ENCODE results near the gene SLC25A22.

GRCh38 chr11:820655-821511 lies 22.8 kb upstream of the SLC25A22 start:
- TF ChIP-seq, protein P1, sequence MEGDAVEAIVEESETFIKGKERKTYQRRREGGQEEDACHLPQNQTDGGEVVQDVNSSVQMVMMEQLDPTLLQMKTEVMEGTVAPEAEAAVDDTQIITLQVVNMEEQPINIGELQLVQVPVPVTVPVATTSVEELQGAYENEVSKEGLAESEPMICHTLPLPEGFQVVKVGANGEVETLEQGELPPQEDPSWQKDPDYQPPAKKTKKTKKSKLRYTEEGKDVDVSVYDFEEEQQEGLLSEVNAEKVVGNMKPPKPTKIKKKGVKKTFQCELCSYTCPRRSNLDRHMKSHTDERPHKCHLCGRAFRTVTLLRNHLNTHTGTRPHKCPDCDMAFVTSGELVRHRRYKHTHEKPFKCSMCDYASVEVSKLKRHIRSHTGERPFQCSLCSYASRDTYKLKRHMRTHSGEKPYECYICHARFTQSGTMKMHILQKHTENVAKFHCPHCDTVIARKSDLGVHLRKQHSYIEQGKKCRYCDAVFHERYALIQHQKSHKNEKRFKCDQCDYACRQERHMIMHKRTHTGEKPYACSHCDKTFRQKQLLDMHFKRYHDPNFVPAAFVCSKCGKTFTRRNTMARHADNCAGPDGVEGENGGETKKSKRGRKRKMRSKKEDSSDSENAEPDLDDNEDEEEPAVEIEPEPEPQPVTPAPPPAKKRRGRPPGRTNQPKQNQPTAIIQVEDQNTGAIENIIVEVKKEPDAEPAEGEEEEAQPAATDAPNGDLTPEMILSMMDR (IDR thresholded peaks at IDR 0.05; ENCODE audit: insufficient read depth, low read length), result no peak
- no peak for TF ChIP-seq SPI1 (IDR thresholded peaks at IDR 0.05; ENCODE audit: borderline replicate concordance, low read depth)
- TF ChIP-seq, protein P2, sequence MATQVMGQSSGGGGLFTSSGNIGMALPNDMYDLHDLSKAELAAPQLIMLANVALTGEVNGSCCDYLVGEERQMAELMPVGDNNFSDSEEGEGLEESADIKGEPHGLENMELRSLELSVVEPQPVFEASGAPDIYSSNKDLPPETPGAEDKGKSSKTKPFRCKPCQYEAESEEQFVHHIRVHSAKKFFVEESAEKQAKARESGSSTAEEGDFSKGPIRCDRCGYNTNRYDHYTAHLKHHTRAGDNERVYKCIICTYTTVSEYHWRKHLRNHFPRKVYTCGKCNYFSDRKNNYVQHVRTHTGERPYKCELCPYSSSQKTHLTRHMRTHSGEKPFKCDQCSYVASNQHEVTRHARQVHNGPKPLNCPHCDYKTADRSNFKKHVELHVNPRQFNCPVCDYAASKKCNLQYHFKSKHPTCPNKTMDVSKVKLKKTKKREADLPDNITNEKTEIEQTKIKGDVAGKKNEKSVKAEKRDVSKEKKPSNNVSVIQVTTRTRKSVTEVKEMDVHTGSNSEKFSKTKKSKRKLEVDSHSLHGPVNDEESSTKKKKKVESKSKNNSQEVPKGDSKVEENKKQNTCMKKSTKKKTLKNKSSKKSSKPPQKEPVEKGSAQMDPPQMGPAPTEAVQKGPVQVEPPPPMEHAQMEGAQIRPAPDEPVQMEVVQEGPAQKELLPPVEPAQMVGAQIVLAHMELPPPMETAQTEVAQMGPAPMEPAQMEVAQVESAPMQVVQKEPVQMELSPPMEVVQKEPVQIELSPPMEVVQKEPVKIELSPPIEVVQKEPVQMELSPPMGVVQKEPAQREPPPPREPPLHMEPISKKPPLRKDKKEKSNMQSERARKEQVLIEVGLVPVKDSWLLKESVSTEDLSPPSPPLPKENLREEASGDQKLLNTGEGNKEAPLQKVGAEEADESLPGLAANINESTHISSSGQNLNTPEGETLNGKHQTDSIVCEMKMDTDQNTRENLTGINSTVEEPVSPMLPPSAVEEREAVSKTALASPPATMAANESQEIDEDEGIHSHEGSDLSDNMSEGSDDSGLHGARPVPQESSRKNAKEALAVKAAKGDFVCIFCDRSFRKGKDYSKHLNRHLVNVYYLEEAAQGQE (IDR thresholded peaks at IDR 0.05; ENCODE audit: insufficient replicate concordance, low read depth), result no peak
